Measurements from ENCODE around the gene TSKS.

GRCh38 chr19:49787746-49788145, 24.6 kb upstream of the TSKS start:
- no peak for TF ChIP-seq PBX3 (CRISPR knock-in tag; IDR thresholded peaks at IDR 0.05; ENCODE audit: borderline replicate concordance)
- TF ChIP-seq MXD1 (CRISPR knock-in tag; IDR thresholded peaks at IDR 0.05): no peak
- no peak for TF ChIP-seq SIN3A (IDR thresholded peaks at IDR 0.05; ENCODE audit: borderline replicate concordance, low read depth, low read length)
- TF ChIP-seq POLR2A (IDR thresholded peaks at IDR 0.05; ENCODE audit: insufficient read depth in 1 of 2, low read depth in 2 of 2, low read length in 2 of 2): no peak
- TF ChIP-seq CTCF (CRISPR knock-in tag; IDR thresholded peaks at IDR 0.05): no peak
- no peak for TF ChIP-seq NONO (IDR thresholded peaks at IDR 0.05)
- no peak for TF ChIP-seq NONO (CRISPR knock-in tag; conservative IDR thresholded peaks at IDR 0.05)
- TF ChIP-seq NFYB (CRISPR knock-in tag; IDR thresholded peaks at IDR 0.05): no peak
- TF ChIP-seq PRPF4 (IDR thresholded peaks at IDR 0.05; ENCODE audit: low read depth, low read length, poor library complexity, severe bottlenecking): no peak
- TF ChIP-seq ZNF354B (CRISPR knock-in tag; IDR thresholded peaks at IDR 0.05): no peak
- no peak for TF ChIP-seq CBX2 (IDR thresholded peaks at IDR 0.05; ENCODE audit: low read depth, low read length)
- no peak for TF ChIP-seq CBX2 (CRISPR knock-in tag; IDR thresholded peaks at IDR 0.05; ENCODE audit: low read depth)
- TF ChIP-seq PBX2 (CRISPR knock-in tag; IDR thresholded peaks at IDR 0.05): no peak
- TF ChIP-seq ARNTL (CRISPR knock-in tag; IDR thresholded peaks at IDR 0.05): no peak
- no peak for TF ChIP-seq RBAK (CRISPR knock-in tag; IDR thresholded peaks at IDR 0.05)
- no peak for TF ChIP-seq TOE1 (CRISPR knock-in tag; IDR thresholded peaks at IDR 0.05)
